Activated CD8-positive, alpha-beta memory T cell treated with anti-CD3 and anti-CD28 coated beads for 1 hour (primary cell): Measurements from ENCODE around the gene POMT2.
"Not testable (repeated sequence)": the region's sequence is repeated elsewhere in the genome, so short reads cannot be mapped to it uniquely, and the experiment has no call there.

Source experiments
- DNase-seq, 2 donors: peaks; one replicate each; pipeline ENCODE4 v3.0.0-alpha.2; 2020; ENCODE audit warnings: low read depth in 1 of 2; ENCODE audit errors: extremely low read depth in 1 of 2

Gene POMT2

GRCh38 chr14:77324816-77325745 lies 4.4 kb upstream of the POMT2 start:
- no peak for DNase-seq

GRCh38 chr14:77324289-77324688 lies 3.6 kb upstream of the POMT2 start:
- DNase-seq, result no peak

GRCh38 chr14:77323571-77323970 lies 2.9 kb upstream of the POMT2 start:
- DNase-seq, result no peak

GRCh38 chr14:77322951-77323350 lies 2.3 kb upstream of the POMT2 start:
- no peak for DNase-seq

GRCh38 chr14:77322250-77322902 lies 1.7 kb upstream of the POMT2 start:
- no peak for DNase-seq

- no peak for DNase-seq
Measured at GRCh38 chr14:77319422-77319821, 1.3 kb downstream of the POMT2 start.

GRCh38 chr14:77318756-77319155 lies 1.9 kb downstream of the POMT2 start:
- not testable (repeated sequence) for DNase-seq

GRCh38 chr14:77318006-77318553 lies 2.6 kb downstream of the POMT2 start:
- DNase-seq, result no peak

- DNase-seq, result no peak
Measured at GRCh38 chr14:77316872-77317301, 3.8 kb downstream of the POMT2 start.

GRCh38 chr14:77316195-77316505 lies 4.5 kb downstream of the POMT2 start:
- DNase-seq, result no peak

- DNase-seq, result no peak
Measured at GRCh38 chr14:77314539-77315457, 5.9 kb downstream of the POMT2 start.

- no peak for DNase-seq
Measured at GRCh38 chr14:77314043-77314442, 6.6 kb downstream of the POMT2 start.

GRCh38 chr14:77313371-77313770 lies 7.3 kb downstream of the POMT2 start:
- DNase-seq, result no peak

GRCh38 chr14:77311217-77311616 lies 9.5 kb downstream of the POMT2 start:
- no peak for DNase-seq

GRCh38 chr14:77310026-77310425 lies 10.7 kb downstream of the POMT2 start:
- DNase-seq, result no peak

GRCh38 chr14:77309131-77309530 lies 11.6 kb downstream of the POMT2 start:
- no peak for DNase-seq

- no peak for DNase-seq
Measured at GRCh38 chr14:77306851-77307496, 13.7 kb downstream of the POMT2 start.

- DNase-seq, result no peak
Measured at GRCh38 chr14:77306416-77306815, 14.3 kb downstream of the POMT2 start.

- no peak for DNase-seq
Measured at GRCh38 chr14:77305696-77306095, 15.0 kb downstream of the POMT2 start.

- no peak for DNase-seq
Measured at GRCh38 chr14:77303417-77304156, 17.1 kb downstream of the POMT2 start.
